ENCODE data around the gene GSK3B. TPM values are rescaled to one million over a fixed set of nuclear protein-coding genes. Genes with fewer than 3 reads are reported as not detected.

Gene GSK3B
- total and polyA plus RNA-seq, 10 of the 15 experiments (the other 5 are each of a cell fraction or from before 2014, with no cell fraction given) = 8.5 to 49.8 (median 25.5) TPM

- no peak for TF ChIP-seq CEBPZ (IDR thresholded peaks at IDR 0.05; ENCODE audit: low read depth, low read length)
- no peak for TF ChIP-seq RAD51 (IDR thresholded peaks at IDR 0.05)
- no peak for TF ChIP-seq CREM (IDR thresholded peaks at IDR 0.05; ENCODE audit: low read depth)
- TF ChIP-seq NR2C2 (IDR thresholded peaks at IDR 0.05; ENCODE audit: borderline replicate concordance, control insufficient read depth, insufficient read length, low read depth) = no peak
- no peak for TF ChIP-seq ZNF217 (IDR thresholded peaks at IDR 0.05)
- no peak for TF ChIP-seq STAT1 (conservative IDR thresholded peaks at IDR 0.05)
- TF ChIP-seq ZNF687 (IDR thresholded peaks at IDR 0.05) = no peak
- no peak for TF ChIP-seq POLR2A (IDR thresholded peaks at IDR 0.05; ENCODE audit: low read depth, low read length)
Measured at GRCh38 chr3:119795849-119796248, 298.4 kb downstream of the GSK3B start (continued).
